ENCODE results near the gene RPF1.

Gene RPF1

GRCh38 chr1:84462118-84462517 lies 16.9 kb upstream of the RPF1 start:
- H3K4me3 ChIP-seq (ENCODE audit: low read length in 2 of 2) = no peak overlapping the region

GRCh38 chr1:84467298-84467697 lies 11.8 kb upstream of the RPF1 start:
- H3K14ac ChIP-seq (ENCODE audit: low read length) = no peak overlapping the region
- H3K4me2 ChIP-seq (ENCODE audit: insufficient read depth, low read length, poor library complexity, severe bottlenecking) = no peak overlapping the region
- H3K79me1 ChIP-seq (ENCODE audit: low read depth, low read length) = no peaks in the 10 kb centered on the region
- no peak overlapping the region for H2BK5ac ChIP-seq (ENCODE audit: low read length)
- peaks cover 0 to 6% (median 2%) of the 10 kb centered on the region in 3 experiments for H3K27me3 ChIP-seq (ENCODE audit: control insufficient read depth in 3 of 3, insufficient read depth in 3 of 3, low read depth in 1 of 3, low read length in 3 of 3)
- H4K8ac ChIP-seq (ENCODE audit: low read depth, low read length) = no peak overlapping the region
- no peaks in the 10 kb centered on the region for H3K9me3 ChIP-seq (replicated peaks in 1 of 2; ENCODE audit: control insufficient read depth in 2 of 2, insufficient read depth in 1 of 2, low read depth in 1 of 2, low read length in 2 of 2)
- no peak overlapping the region for H2AK5ac ChIP-seq (ENCODE audit: low read depth, low read length)
- H2BK12ac ChIP-seq (ENCODE audit: low read length) = no peak overlapping the region
- no peak overlapping the region for H2AFZ ChIP-seq (ENCODE audit: low read length)
- H3K4ac ChIP-seq (ENCODE audit: low read length) = no peak overlapping the region
- H2BK15ac ChIP-seq (ENCODE audit: low read length) = no peak overlapping the region
- no peaks in the 10 kb centered on the region for H3K4me1 ChIP-seq (ENCODE audit: control insufficient read depth in 2 of 2, insufficient read depth in 1 of 2, low read depth in 1 of 2, low read length in 2 of 2)
- H3K27ac ChIP-seq (replicated peaks; ENCODE audit: low read length) = no peak overlapping the region
- no peak overlapping the region for H3K18ac ChIP-seq (ENCODE audit: low read length)
- DNase-seq (ENCODE audit: low spot score) = no peak
- H3K23ac ChIP-seq (ENCODE audit: low read depth, low read length, poor library complexity) = no peak overlapping the region
- H3K9ac ChIP-seq (ENCODE audit: low read depth, low read length, poor library complexity) = no peak overlapping the region
- no peak overlapping the region for H2BK120ac ChIP-seq (ENCODE audit: low read depth, low read length)
- H3K4me3 ChIP-seq (ENCODE audit: low read length in 2 of 2) = no peak overlapping the region
- H4K91ac ChIP-seq (ENCODE audit: low read depth, low read length, poor library complexity) = no peak overlapping the region
- H3K36me3 ChIP-seq (replicated peaks in 1 of 2; ENCODE audit: control insufficient read depth in 2 of 2, insufficient read depth in 2 of 2, low read length in 2 of 2) = no peaks in the 10 kb centered on the region

More at GRCh38 chr1:84462118-84462517, 16.9 kb upstream of the RPF1 start:
- Histone ChIP-seq H2BK12ac (ENCODE audit: low read length) (no peak overlapping the region), H4K8ac (ENCODE audit: low read depth, low read length) (no peak overlapping the region), H2AFZ (ENCODE audit: low read length) (no peak overlapping the region), H2BK120ac (ENCODE audit: low read depth, low read length) (no peak overlapping the region), H4K91ac (ENCODE audit: low read depth, low read length, poor library complexity) (no peak overlapping the region), H3K9ac (ENCODE audit: low read depth, low read length, poor library complexity) (no peak overlapping the region), H3K27ac (replicated peaks; ENCODE audit: low read length) (no peak overlapping the region), H3K4ac (ENCODE audit: low read length) (no peak overlapping the region), H2BK5ac (ENCODE audit: low read length) (no peak overlapping the region), H3K14ac (ENCODE audit: low read length) (no peak overlapping the region), H3K4me2 (ENCODE audit: insufficient read depth, low read length, poor library complexity, severe bottlenecking) (no peak overlapping the region), H3K36me3 (replicated peaks in 1 of 2; ENCODE audit: control insufficient read depth in 2 of 2, insufficient read depth in 2 of 2, low read length in 2 of 2) (no peaks in the 10 kb centered on the region), H2BK15ac (ENCODE audit: low read length) (no peak overlapping the region), H3K4me1 (ENCODE audit: control insufficient read depth in 2 of 2, insufficient read depth in 1 of 2, low read depth in 1 of 2, low read length in 2 of 2) (no peaks in the 10 kb centered on the region), H3K79me1 (ENCODE audit: low read depth, low read length) (no peaks in the 10 kb centered on the region), H3K27me3 (ENCODE audit: control insufficient read depth in 3 of 3, insufficient read depth in 3 of 3, low read depth in 1 of 3, low read length in 3 of 3) (peaks cover 0 to 11% (median 2%) of the 10 kb centered on the region in 3 experiments), H3K23ac (ENCODE audit: low read depth, low read length, poor library complexity) (no peak overlapping the region), H2AK5ac (ENCODE audit: low read depth, low read length) (no peak overlapping the region), H3K9me3 (replicated peaks in 1 of 2; ENCODE audit: control insufficient read depth in 2 of 2, insufficient read depth in 1 of 2, low read depth in 1 of 2, low read length in 2 of 2) (no peaks in the 10 kb centered on the region), H3K18ac (ENCODE audit: low read length) (no peak overlapping the region)
- no CpG with 5 or more reads among the region's 1 CpG for WGBS, 2 donors (ENCODE audit: extremely low coverage in 2 of 2, insufficient read length in 2 of 2, insufficient replicate concordance in 1 of 2)
- DNase-seq (ENCODE audit: low spot score) = no peak

- no peaks in the 10 kb centered on the region for H3K79me1 ChIP-seq (ENCODE audit: low read depth, low read length)
- H2BK120ac ChIP-seq (ENCODE audit: low read depth, low read length) = no peak overlapping the region
- H2AK5ac ChIP-seq (ENCODE audit: low read depth, low read length) = no peak overlapping the region
- H2BK12ac ChIP-seq (ENCODE audit: low read length) = no peak overlapping the region
- no CpG with 5 or more reads among the region's 1 CpG for WGBS, 2 donors (ENCODE audit: extremely low coverage in 2 of 2, insufficient read length in 2 of 2, insufficient replicate concordance in 1 of 2)
- no peak for DNase-seq (ENCODE audit: low spot score)
- H3K18ac ChIP-seq (ENCODE audit: low read length) = no peak overlapping the region
- no peak overlapping the region for H4K8ac ChIP-seq (ENCODE audit: low read depth, low read length)
- no peak overlapping the region for H2BK15ac ChIP-seq (ENCODE audit: low read length)
- no peak overlapping the region for H3K27ac ChIP-seq (replicated peaks; ENCODE audit: low read length)
- H3K4me3 ChIP-seq (ENCODE audit: low read length in 2 of 2) = no peak overlapping the region
- no peak overlapping the region for H3K9ac ChIP-seq (ENCODE audit: low read depth, low read length, poor library complexity)
- H3K4ac ChIP-seq (ENCODE audit: low read length) = no peak overlapping the region
- no peak overlapping the region for H3K14ac ChIP-seq (ENCODE audit: low read length)
- peaks cover 0 to 3% of the 10 kb centered on the region in 2 donors for H3K4me1 ChIP-seq (ENCODE audit: control insufficient read depth in 2 of 2, insufficient read depth in 1 of 2, low read depth in 1 of 2, low read length in 2 of 2)
- H2BK5ac ChIP-seq (ENCODE audit: low read length) = no peak overlapping the region
- no peak overlapping the region for H2AFZ ChIP-seq (ENCODE audit: low read length)
- H3K4me2 ChIP-seq (ENCODE audit: insufficient read depth, low read length, poor library complexity, severe bottlenecking) = no peak overlapping the region
- peaks cover 2 to 13% of the 10 kb centered on the region in 2 donors for H3K9me3 ChIP-seq (replicated peaks in 1 of 2; ENCODE audit: control insufficient read depth in 2 of 2, insufficient read depth in 1 of 2, low read depth in 1 of 2, low read length in 2 of 2)
- H3K27me3 ChIP-seq (ENCODE audit: control insufficient read depth in 3 of 3, insufficient read depth in 3 of 3, low read depth in 1 of 3, low read length in 3 of 3) = peaks cover 0 to 14% (median 3%) of the 10 kb centered on the region in 3 experiments
- peaks cover 0 to 5% of the 10 kb centered on the region in 2 donors for H3K36me3 ChIP-seq (replicated peaks in 1 of 2; ENCODE audit: control insufficient read depth in 2 of 2, insufficient read depth in 2 of 2, low read length in 2 of 2)
- H3K23ac ChIP-seq (ENCODE audit: low read depth, low read length, poor library complexity) = no peak overlapping the region
- H4K91ac ChIP-seq (ENCODE audit: low read depth, low read length, poor library complexity) = no peak overlapping the region
Measured at GRCh38 chr1:84476225-84476624, 2.8 kb upstream of the RPF1 start.

- Histone ChIP-seq H3K9ac (ENCODE audit: low read depth, low read length, poor library complexity) (no peak overlapping the region), H3K23ac (ENCODE audit: low read depth, low read length, poor library complexity) (no peak overlapping the region), H2BK120ac (ENCODE audit: low read depth, low read length) (no peak overlapping the region), H3K4me3 (ENCODE audit: low read length in 2 of 2) (peak overlapping the region in 1 of 2 donors; percentile 59), H4K8ac (ENCODE audit: low read depth, low read length) (no peak overlapping the region), H4K91ac (ENCODE audit: low read depth, low read length, poor library complexity) (no peak overlapping the region), H3K18ac (ENCODE audit: low read length) (no peak overlapping the region), H2BK15ac (ENCODE audit: low read length) (no peak overlapping the region), H3K14ac (ENCODE audit: low read length) (no peak overlapping the region), H2BK5ac (ENCODE audit: low read length) (no peak overlapping the region), H3K79me1 (ENCODE audit: low read depth, low read length) (no peaks in the 10 kb centered on the region), H3K4ac (ENCODE audit: low read length) (no peak overlapping the region), H3K36me3 (replicated peaks in 1 of 2; ENCODE audit: control insufficient read depth in 2 of 2, insufficient read depth in 2 of 2, low read length in 2 of 2) (peaks cover 0 to 41% of the 10 kb centered on the region in 2 donors), H3K4me2 (ENCODE audit: insufficient read depth, low read length, poor library complexity, severe bottlenecking) (peak overlapping the region; percentile 72), H3K9me3 (replicated peaks in 1 of 2; ENCODE audit: control insufficient read depth in 2 of 2, insufficient read depth in 1 of 2, low read depth in 1 of 2, low read length in 2 of 2) (peaks cover 2 to 13% of the 10 kb centered on the region in 2 donors), H2BK12ac (ENCODE audit: low read length) (no peak overlapping the region), H3K27me3 (ENCODE audit: control insufficient read depth in 3 of 3, insufficient read depth in 3 of 3, low read depth in 1 of 3, low read length in 3 of 3) (peaks cover 0 to 14% (median 3%) of the 10 kb centered on the region in 3 experiments), H2AFZ (ENCODE audit: low read length) (peak overlapping the region; percentile 97), H3K4me1 (ENCODE audit: control insufficient read depth in 2 of 2, insufficient read depth in 1 of 2, low read depth in 1 of 2, low read length in 2 of 2) (peaks cover 0 to 4% of the 10 kb centered on the region in 2 donors), H3K27ac (replicated peaks; ENCODE audit: low read length) (no peak overlapping the region), H2AK5ac (ENCODE audit: low read depth, low read length) (no peak overlapping the region)
- DNase-seq (ENCODE audit: low spot score) = no peak
- WGBS, 2 donors (ENCODE audit: extremely low coverage in 2 of 2, insufficient read length in 2 of 2, insufficient replicate concordance in 1 of 2) = no CpG with 5 or more reads among the region's 9 CpGs
Measured at GRCh38 chr1:84479998-84480397, 932 bp downstream of the RPF1 start.

All from neuronal stem cell (in vitro differentiated cells).